ENCODE data around the gene AGBL4. TPM values are rescaled to one million over a fixed set of nuclear protein-coding genes. Genes with fewer than 3 reads are reported as not detected.
"Not testable (repeated sequence)": the region's sequence is repeated elsewhere in the genome, so short reads cannot be mapped to it uniquely, and the experiment has no call there.

AGBL4 gene
- total RNA-seq, 2 donors from 2014 or later, result not detected

DNA sequence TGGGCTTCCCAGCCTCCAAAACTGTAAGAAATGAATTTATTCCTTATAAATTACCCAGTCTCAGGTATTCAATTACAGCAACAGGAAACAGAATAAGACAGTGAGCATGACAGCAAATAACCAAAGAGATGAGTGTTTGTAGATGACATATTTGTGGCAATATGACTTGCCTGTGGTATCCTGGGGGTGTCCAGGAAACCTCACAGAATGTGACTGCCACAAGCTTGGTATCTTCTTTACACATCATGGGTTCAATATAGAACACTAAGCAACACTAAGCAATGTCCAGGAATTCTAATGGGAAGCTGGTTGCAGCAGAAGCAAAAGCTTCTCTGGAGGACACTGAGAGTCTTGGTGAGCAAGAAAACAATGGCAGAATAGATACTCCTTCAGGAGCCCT, 1010.7 kb downstream of the AGBL4 start:
- DNase-seq (ENCODE audit: low spot score), result no peak
- H3K36me3 ChIP-seq, result no peaks in the 10 kb centered on the region
- no peaks in the 10 kb centered on the region for H3K9me3 ChIP-seq
- TF ChIP-seq, protein P1, sequence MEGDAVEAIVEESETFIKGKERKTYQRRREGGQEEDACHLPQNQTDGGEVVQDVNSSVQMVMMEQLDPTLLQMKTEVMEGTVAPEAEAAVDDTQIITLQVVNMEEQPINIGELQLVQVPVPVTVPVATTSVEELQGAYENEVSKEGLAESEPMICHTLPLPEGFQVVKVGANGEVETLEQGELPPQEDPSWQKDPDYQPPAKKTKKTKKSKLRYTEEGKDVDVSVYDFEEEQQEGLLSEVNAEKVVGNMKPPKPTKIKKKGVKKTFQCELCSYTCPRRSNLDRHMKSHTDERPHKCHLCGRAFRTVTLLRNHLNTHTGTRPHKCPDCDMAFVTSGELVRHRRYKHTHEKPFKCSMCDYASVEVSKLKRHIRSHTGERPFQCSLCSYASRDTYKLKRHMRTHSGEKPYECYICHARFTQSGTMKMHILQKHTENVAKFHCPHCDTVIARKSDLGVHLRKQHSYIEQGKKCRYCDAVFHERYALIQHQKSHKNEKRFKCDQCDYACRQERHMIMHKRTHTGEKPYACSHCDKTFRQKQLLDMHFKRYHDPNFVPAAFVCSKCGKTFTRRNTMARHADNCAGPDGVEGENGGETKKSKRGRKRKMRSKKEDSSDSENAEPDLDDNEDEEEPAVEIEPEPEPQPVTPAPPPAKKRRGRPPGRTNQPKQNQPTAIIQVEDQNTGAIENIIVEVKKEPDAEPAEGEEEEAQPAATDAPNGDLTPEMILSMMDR (IDR thresholded peaks at IDR 0.05), result no peak
- no peaks in the 10 kb centered on the region for H3K27me3 ChIP-seq (replicated peaks; ENCODE audit: insufficient read depth)
- H3K4me1 ChIP-seq (ENCODE audit: control insufficient read depth in 1 of 2, low read depth in 2 of 2), result no peaks in the 10 kb centered on the region
- H3K27ac ChIP-seq, result no peak overlapping the region
- H3K4me3 ChIP-seq, result no peak overlapping the region
- no peak for ATAC-seq (ENCODE audit: insufficient number of reproducible peaks, low FRiP score, low read depth)

DNA sequence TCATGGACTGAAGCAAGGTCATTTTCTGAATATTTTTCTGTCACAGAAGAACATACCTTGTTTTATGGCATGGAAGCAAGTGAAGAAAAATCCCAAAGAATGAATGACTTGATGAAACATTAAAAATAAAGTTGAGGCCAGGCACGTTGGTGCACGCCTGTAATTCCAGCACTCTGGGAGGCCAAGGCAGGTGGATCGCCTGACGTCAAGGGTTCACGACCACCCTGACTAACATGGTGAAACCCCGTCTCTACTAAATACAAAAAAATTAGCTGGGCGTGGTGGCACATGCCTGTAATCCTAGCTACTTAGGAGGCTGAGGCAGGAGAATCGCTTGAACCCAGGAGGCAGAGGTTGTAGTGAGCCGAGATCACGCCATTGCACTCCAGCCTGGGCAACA, 1020.8 kb downstream of the AGBL4 start:
- ATAC-seq (ENCODE audit: insufficient number of reproducible peaks, low FRiP score, low read depth); H3K9me3 ChIP-seq; H3K27me3 ChIP-seq (replicated peaks; ENCODE audit: insufficient read depth); H3K4me3 ChIP-seq; H3K4me1 ChIP-seq (ENCODE audit: control insufficient read depth in 1 of 2, low read depth in 2 of 2); H3K36me3 ChIP-seq; DNase-seq (ENCODE audit: low spot score); H3K27ac ChIP-seq: not testable (repeated sequence)

DNA sequence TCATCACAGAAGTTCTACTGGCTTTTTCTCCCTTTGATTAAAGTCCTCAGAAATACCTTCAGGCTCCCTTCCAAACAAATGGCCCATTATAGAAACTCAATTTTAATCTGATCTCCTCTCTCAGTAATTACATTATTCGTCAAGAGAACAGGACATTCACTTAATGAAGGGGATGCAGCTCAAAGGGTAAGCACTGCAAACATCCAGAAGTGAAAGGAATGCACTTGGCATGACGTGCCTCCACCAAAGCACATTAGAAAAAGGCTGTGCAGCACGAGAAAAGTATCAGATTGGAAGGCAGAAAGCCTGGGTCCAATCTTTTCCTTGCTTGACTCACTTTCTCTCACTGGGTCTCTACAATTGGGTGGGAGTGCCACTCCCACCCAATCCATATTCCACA, 1024.4 kb downstream of the AGBL4 start:
- H3K27me3 ChIP-seq (replicated peaks; ENCODE audit: insufficient read depth), result no peaks in the 10 kb centered on the region
- no peaks in the 10 kb centered on the region for H3K36me3 ChIP-seq
- no peaks in the 10 kb centered on the region for H3K9me3 ChIP-seq
- no peak overlapping the region for H3K4me3 ChIP-seq
- ATAC-seq (ENCODE audit: insufficient number of reproducible peaks, low FRiP score, low read depth) (no peak), DNase-seq (ENCODE audit: low spot score) (no peak)
- H3K27ac ChIP-seq, result no peak overlapping the region
- H3K4me1 ChIP-seq (ENCODE audit: control insufficient read depth in 1 of 2, low read depth in 2 of 2), result no peaks in the 10 kb centered on the region
- TF ChIP-seq, protein P1 (IDR thresholded peaks at IDR 0.05), result no peak

DNA sequence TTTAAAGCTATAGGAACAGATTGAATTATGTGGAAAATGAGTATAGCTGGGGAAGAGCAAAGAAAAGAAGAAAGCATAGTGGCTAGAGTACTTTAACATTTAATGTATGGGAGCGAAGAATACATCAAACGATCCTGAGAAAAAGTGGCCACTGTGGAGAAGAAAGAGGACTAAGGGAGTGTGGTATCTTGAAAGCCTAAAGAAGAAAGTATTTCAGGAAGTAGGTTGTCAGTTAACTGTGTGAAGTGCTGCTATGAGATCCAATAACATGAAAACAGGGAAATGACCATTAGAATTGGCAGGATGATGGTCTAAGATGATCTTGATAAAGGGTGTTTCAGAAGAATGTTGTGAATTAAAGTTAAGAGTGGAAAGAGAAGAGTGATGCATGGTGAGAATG, 1027.4 kb downstream of the AGBL4 start:
- no peaks in the 10 kb centered on the region for H3K27me3 ChIP-seq (replicated peaks; ENCODE audit: insufficient read depth)
- H3K27ac ChIP-seq, result no peak overlapping the region
- H3K4me3 ChIP-seq, result no peak overlapping the region
- no peak for DNase-seq (ENCODE audit: low spot score)
- no peaks in the 10 kb centered on the region for H3K4me1 ChIP-seq (ENCODE audit: control insufficient read depth in 1 of 2, low read depth in 2 of 2)
- ATAC-seq (ENCODE audit: insufficient number of reproducible peaks, low FRiP score, low read depth), result no peak
- no peaks in the 10 kb centered on the region for H3K36me3 ChIP-seq
- TF ChIP-seq, protein P1 (IDR thresholded peaks at IDR 0.05), result no peak
- H3K9me3 ChIP-seq, result peaks cover 2% of the 10 kb centered on the region

DNA sequence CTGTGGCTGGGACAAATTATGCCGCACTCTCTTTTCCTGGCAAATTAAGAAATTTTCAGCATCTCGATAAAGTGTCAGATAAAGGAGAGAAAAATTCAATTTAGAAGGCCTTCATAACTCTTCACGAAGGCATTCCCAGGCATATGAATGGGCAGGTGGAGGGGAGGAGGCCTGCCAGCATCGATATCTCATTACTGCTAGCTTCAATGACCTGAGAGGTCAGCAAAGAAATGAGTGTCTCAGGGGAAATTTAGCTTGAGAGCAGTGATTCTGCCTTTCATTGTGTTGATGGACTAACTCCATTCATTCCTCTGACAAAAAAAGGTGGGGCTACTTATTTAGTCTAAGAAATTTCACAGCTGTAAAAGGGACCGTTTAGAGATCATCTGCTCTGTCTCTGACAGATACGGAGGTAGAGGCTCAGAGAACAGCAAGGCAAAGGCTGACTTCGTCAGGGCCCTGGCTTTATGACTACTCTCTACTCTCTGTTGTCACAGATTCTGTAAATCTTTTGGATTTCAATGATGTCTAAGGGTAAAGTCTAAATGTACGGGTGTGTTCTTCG, 1035.0 kb downstream of the AGBL4 start:
- DNase-seq (ENCODE audit: low spot score), result no peak
- H3K36me3 ChIP-seq, result no peaks in the 10 kb centered on the region
- ATAC-seq (ENCODE audit: insufficient number of reproducible peaks, low FRiP score, low read depth), result no peak
- no peaks in the 10 kb centered on the region for H3K4me1 ChIP-seq (ENCODE audit: control insufficient read depth in 1 of 2, low read depth in 2 of 2)
- TF ChIP-seq, protein P1 (IDR thresholded peaks at IDR 0.05), result no peak
- peaks cover 6% of the 10 kb centered on the region for H3K9me3 ChIP-seq
- no peak overlapping the region for H3K4me3 ChIP-seq
- H3K27ac ChIP-seq, result no peak overlapping the region
- no peaks in the 10 kb centered on the region for H3K27me3 ChIP-seq (replicated peaks; ENCODE audit: insufficient read depth)

DNA sequence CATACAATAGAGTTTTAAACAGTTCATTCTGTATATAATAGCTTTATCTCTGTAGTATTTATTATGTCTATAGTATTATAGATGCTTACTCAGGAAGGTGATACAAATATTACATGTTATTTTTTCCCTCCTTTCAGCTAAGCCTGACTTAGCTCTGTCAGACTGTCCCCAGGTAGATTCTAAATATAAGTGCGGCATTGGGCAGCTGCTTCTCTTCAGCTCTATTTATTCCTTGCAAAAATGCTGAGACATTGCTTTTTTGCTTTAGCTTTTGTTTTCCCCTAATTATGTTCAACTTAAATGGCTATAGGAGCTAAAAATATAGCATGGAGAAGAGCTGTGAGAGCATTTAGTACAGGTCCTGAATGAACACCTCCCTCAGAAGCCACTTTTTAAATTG, 1043.8 kb downstream of the AGBL4 start:
- H3K36me3 ChIP-seq, result no peaks in the 10 kb centered on the region
- no peaks in the 10 kb centered on the region for H3K9me3 ChIP-seq
- TF ChIP-seq, protein P1 (IDR thresholded peaks at IDR 0.05), result no peak
- H3K27ac ChIP-seq, result no peak overlapping the region
- no peak for ATAC-seq (ENCODE audit: insufficient number of reproducible peaks, low FRiP score, low read depth)
- no peaks in the 10 kb centered on the region for H3K27me3 ChIP-seq (replicated peaks; ENCODE audit: insufficient read depth)
- DNase-seq (ENCODE audit: low spot score), result no peak
- H3K4me3 ChIP-seq, result no peak overlapping the region
- no peaks in the 10 kb centered on the region for H3K4me1 ChIP-seq (ENCODE audit: control insufficient read depth in 1 of 2, low read depth in 2 of 2)
